ENCODE measurements around the gene ARL13A.
"Not testable (repeated sequence)": the region's sequence is repeated elsewhere in the genome, so short reads cannot be mapped to it uniquely, and the experiment has no call there.

ARL13A gene

GRCh38 chrX:100969408-100969807 lies at the start of gene ARL13A:
Gene ARL13A, plus strand, starts transcription at chrX:100969708. Its CDS starts 3,982 bp downstream, at chrX:100973690.
- DNase-seq, result no peak

GRCh38 chrX:100924375-100924774 lies 45.1 kb upstream of the ARL13A start:
- no peak for DNase-seq

- no peak for DNase-seq
Measured at GRCh38 chrX:100926453-100926852, 43.1 kb upstream of the ARL13A start.

GRCh38 chrX:100928660-100929613 lies 40.6 kb upstream of the ARL13A start, which contains the start of gene XKRX:
Gene XKRX, minus strand, starts transcription at chrX:100928917. Its CDS starts 613 bp downstream, at chrX:100928304.
- peak; percentile 49 to 62 for DNase-seq

- no peak for DNase-seq
Measured at GRCh38 chrX:100931218-100931924, 38.1 kb upstream of the ARL13A start.

GRCh38 chrX:100931925-100932285 lies 37.6 kb upstream of the ARL13A start:
- no peak for DNase-seq

GRCh38 chrX:100935767-100936166 lies 33.7 kb upstream of the ARL13A start:
- DNase-seq, result no peak

GRCh38 chrX:100939333-100939732 lies 30.2 kb upstream of the ARL13A start:
- DNase-seq, result no peak

- no peak for DNase-seq
Measured at GRCh38 chrX:100944601-100945000, 24.9 kb upstream of the ARL13A start.

GRCh38 chrX:100946299-100946927 lies 23.1 kb upstream of the ARL13A start:
- peak; percentile 27 to 63 for DNase-seq

- DNase-seq, result no peak
Measured at GRCh38 chrX:100948557-100948956, 21.0 kb upstream of the ARL13A start.

- DNase-seq, result no peak
Measured at GRCh38 chrX:100962811-100963210, 6.7 kb upstream of the ARL13A start.

- DNase-seq, result no peak
Measured at GRCh38 chrX:100964362-100964761, 5.1 kb upstream of the ARL13A start.

- no peak for DNase-seq
Measured at GRCh38 chrX:100969936-100970335, 428 bp downstream of the ARL13A start.

GRCh38 chrX:100973411-100973810 lies 3.9 kb downstream of the ARL13A start:
- no peak for DNase-seq

- no peak for DNase-seq
Measured at GRCh38 chrX:100975212-100975611, 5.7 kb downstream of the ARL13A start.

- no peak for DNase-seq
Measured at GRCh38 chrX:100976211-100976610, 6.7 kb downstream of the ARL13A start.

GRCh38 chrX:100979881-100980607 lies 10.5 kb downstream of the ARL13A start:
- no peak for DNase-seq

GRCh38 chrX:100980608-100981497 lies 11.3 kb downstream of the ARL13A start:
- DNase-seq, result no peak

GRCh38 chrX:100981498-100981845 lies 12.0 kb downstream of the ARL13A start:
- not testable (repeated sequence) for DNase-seq

- DNase-seq, result no peak
Measured at GRCh38 chrX:100984818-100985217, 15.3 kb downstream of the ARL13A start.

- no peak for DNase-seq
Measured at GRCh38 chrX:100990139-100990538, 20.6 kb downstream of the ARL13A start.
